GM11168 (cell line): ENCODE data around the gene HSPA4L.

ENCODE experiments used
- in situ Hi-C: fragments of 300-500 bp; cut with MboI; formaldehyde crosslinking; loops from one replicate; pipeline ENCODE4 v1.12.0; 2022; ENCODE audit warnings: low sequenced_read_pairs; ENCODE audit not compliant: unreplicated experiment

The HSPA4L gene

GRCh38 chr4:127856813-127857447 lies 74.8 kb downstream of the HSPA4L start:
- in situ Hi-C loops = no loop called here

- in situ Hi-C loops = no loop called here
These were observed 75.5 kb downstream of the HSPA4L start for GRCh38 chr4:127857641-127858040.

- in situ Hi-C loops = no loop called here
These were observed 86.1 kb downstream of the HSPA4L start for GRCh38 chr4:127868196-127868595.

GRCh38 chr4:127870281-127870680 lies 88.2 kb downstream of the HSPA4L start:
- in situ Hi-C loops = no loop called here

GRCh38 chr4:127870688-127871087 lies 88.6 kb downstream of the HSPA4L start:
- in situ Hi-C loops = no loop called here

GRCh38 chr4:127875791-127876190 lies 93.7 kb downstream of the HSPA4L start:
- in situ Hi-C loops = no loop called here

- in situ Hi-C loops = no loop called here
These were observed 98.8 kb downstream of the HSPA4L start, which contains the start of gene PLK4 for GRCh38 chr4:127880763-127881562. Gene PLK4, plus strand, starts transcription at chr4:127880893. Its CDS starts 242 bp downstream, at chr4:127881135.

GRCh38 chr4:127881563-127881864 lies 99.4 kb downstream of the HSPA4L start:
- in situ Hi-C loops = no loop called here

GRCh38 chr4:127888559-127888958 lies 106.4 kb downstream of the HSPA4L start:
- in situ Hi-C loops = no loop called here

GRCh38 chr4:127889903-127890302 lies 107.8 kb downstream of the HSPA4L start:
- in situ Hi-C loops = no loop called here
